AG09319 (cell line): ENCODE results near the gene COG5.

Experiments used
- DNase-seq: peaks from one replicate; pipeline ENCODE4 v3.0.0-alpha.2; 2010; ENCODE audit warnings: low read depth; ENCODE audit errors: extremely low read depth
- CTCF ChIP-seq: IDR thresholded peaks from 2 replicates; pipeline ENCODE4 v1.5.1; 2011; ENCODE audit warnings: low read depth, mild to moderate bottlenecking, inconsistent platforms, low read length, moderate library complexity

The COG5 gene

GRCh38 chr7:107494884-107495283 is 68.8 kb downstream of the COG5 start:
- DNase-seq, result no peak
- TF ChIP-seq CTCF, result no peak

GRCh38 chr7:107494315-107494751 is 69.4 kb downstream of the COG5 start:
- TF ChIP-seq CTCF, result no peak
- DNase-seq, result no peak

- no peak for TF ChIP-seq CTCF
- DNase-seq, result no peak
Observed at GRCh38 chr7:107492875-107493274, 70.8 kb downstream of the COG5 start.

- no peak for DNase-seq
- no peak for TF ChIP-seq CTCF
Observed at GRCh38 chr7:107486041-107486440, 77.7 kb downstream of the COG5 start.

- no peak for DNase-seq
- no peak for TF ChIP-seq CTCF
Observed at GRCh38 chr7:107482571-107482970, 81.1 kb downstream of the COG5 start.

GRCh38 chr7:107480932-107481331 is 82.8 kb downstream of the COG5 start:
- TF ChIP-seq CTCF, result no peak
- no peak for DNase-seq

- TF ChIP-seq CTCF, result no peak
- DNase-seq, result no peak
Observed at GRCh38 chr7:107479303-107479702, 84.4 kb downstream of the COG5 start.
